Suprapubic skin (tissue), 4 donors: ENCODE results near the gene ALDH18A1. TPM values are rescaled to one million over a fixed set of nuclear protein-coding genes. Genes with fewer than 3 reads are reported as not detected.

Experiments
- DNase-seq, 2 donors: peaks; one replicate each; pipeline ENCODE4 v3.0.0-alpha.2; 2019; ENCODE audit warnings: low spot score in 2 of 2
- H3K27ac ChIP-seq: fragments of 200-600 bp; sonication (generic); one replicate; pipeline ENCODE4 v1.5.1; 2019
- H3K27me3 ChIP-seq: fragments of 200-600 bp; sonication (generic); one replicate; pipeline ENCODE4 v1.5.1; 2019
- H3K36me3 ChIP-seq: fragments of 200-600 bp; sonication (generic); one replicate; pipeline ENCODE4 v1.5.1; 2019
- H3K4me1 ChIP-seq: fragments of 200-600 bp; sonication (generic); one replicate; pipeline ENCODE4 v1.5.1; 2019
- H3K4me3 ChIP-seq: fragments of 200-600 bp; sonication (generic); one replicate; pipeline ENCODE4 v1.5.1; 2019; ENCODE audit warnings: mild to moderate bottlenecking
- H3K9me3 ChIP-seq: fragments of 200-600 bp; sonication (generic); one replicate; pipeline ENCODE4 v1.5.1; 2019
- EP300 ChIP-seq: sonication (generic); formaldehyde crosslinking; IDR thresholded peaks from one replicate; pipeline ENCODE4 v1.6.1; 2017; ENCODE audit warnings: antibody characterized with exemption
- POLR2A ChIP-seq, 2 donors: fragments of 450-650 bp; IDR thresholded peaks; one replicate each; pipeline ENCODE4 v1.6.1; 2017; ENCODE audit warnings: antibody characterized with exemption in 2 of 2, mild to moderate bottlenecking in 2 of 2, moderate library complexity in 2 of 2
- POLR2AphosphoS5 ChIP-seq, 3 donors: sonication (generic); formaldehyde crosslinking; IDR thresholded peaks; one replicate each; pipeline ENCODE4 v1.6.1; 2017; ENCODE audit warnings: antibody characterized with exemption in 3 of 3
- WGBS: methylation state at CpG from one replicate; pipeline ENCODE4 v1.1.5; 2018; 5-methylcytosine and 5-hydroxymethylcytosine counted together
- total RNA-seq, 4 donors: library from RNA; depleted of rRNA; stranded (reverse); fragments of >200 nt; gene quantifications; one replicate each; pipeline ENCODE4 v1.1.0, GENCODE V29; 2016
- TF ChIP-seq, protein P1 (sequence below), 2 donors: fragments of 200-600 bp in 1 of 2; fragments of 450-650 bp in 1 of 2; sonication (generic) in 1 of 2; IDR thresholded peaks; one replicate each; pipeline ENCODE4 v1.5.1; 2016 to 2019; ENCODE audit warnings: antibody characterized with exemption in 2 of 2, mild to moderate bottlenecking in 1 of 2, moderate library complexity in 1 of 2

ALDH18A1 gene
- total RNA-seq, 4 donors from 2014 or later, result 24.9 to 44.6 (median 31.2) TPM

DNA sequence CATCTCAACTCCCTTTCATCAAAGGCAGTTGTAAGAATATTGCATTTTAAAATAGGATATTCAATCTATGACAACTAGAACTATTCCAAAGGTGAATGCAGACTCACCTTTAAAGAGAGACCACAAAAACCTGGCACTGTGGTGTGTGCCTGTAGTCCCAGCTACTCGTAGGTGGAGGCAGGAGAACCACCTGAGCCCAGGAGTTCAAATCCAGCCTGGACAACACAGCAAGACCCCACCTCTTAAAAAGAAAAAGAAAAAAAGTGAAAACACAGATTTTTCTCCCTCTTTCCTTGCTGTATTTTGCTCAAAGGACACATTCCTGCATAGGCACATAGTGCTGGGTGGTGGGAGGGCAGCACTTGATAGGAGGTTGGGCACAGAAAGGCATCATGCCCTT is 739 bp upstream of the ALDH18A1 start:
- Histone ChIP-seq H3K36me3 (peaks cover 6% of the 10 kb centered on the region), H3K4me3 (peak overlapping the region; percentile 90), H3K9me3 (no peaks in the 10 kb centered on the region), H3K4me1 (peaks cover 24% of the 10 kb centered on the region), H3K27ac (no peak overlapping the region), H3K27me3 (no peaks in the 10 kb centered on the region)
- WGBS, result 50% methylated on average over 1 of the region's 1 CpG
- no peak for DNase-seq
- TF ChIP-seq EP300, result no peak
- no peak for TF ChIP-seq POLR2A (IDR thresholded peaks at IDR 0.05)
- TF ChIP-seq, protein P1, sequence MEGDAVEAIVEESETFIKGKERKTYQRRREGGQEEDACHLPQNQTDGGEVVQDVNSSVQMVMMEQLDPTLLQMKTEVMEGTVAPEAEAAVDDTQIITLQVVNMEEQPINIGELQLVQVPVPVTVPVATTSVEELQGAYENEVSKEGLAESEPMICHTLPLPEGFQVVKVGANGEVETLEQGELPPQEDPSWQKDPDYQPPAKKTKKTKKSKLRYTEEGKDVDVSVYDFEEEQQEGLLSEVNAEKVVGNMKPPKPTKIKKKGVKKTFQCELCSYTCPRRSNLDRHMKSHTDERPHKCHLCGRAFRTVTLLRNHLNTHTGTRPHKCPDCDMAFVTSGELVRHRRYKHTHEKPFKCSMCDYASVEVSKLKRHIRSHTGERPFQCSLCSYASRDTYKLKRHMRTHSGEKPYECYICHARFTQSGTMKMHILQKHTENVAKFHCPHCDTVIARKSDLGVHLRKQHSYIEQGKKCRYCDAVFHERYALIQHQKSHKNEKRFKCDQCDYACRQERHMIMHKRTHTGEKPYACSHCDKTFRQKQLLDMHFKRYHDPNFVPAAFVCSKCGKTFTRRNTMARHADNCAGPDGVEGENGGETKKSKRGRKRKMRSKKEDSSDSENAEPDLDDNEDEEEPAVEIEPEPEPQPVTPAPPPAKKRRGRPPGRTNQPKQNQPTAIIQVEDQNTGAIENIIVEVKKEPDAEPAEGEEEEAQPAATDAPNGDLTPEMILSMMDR (IDR thresholded peaks at IDR 0.05), result no peak
- no peak for TF ChIP-seq POLR2AphosphoS5 (IDR thresholded peaks at IDR 0.05)

DNA sequence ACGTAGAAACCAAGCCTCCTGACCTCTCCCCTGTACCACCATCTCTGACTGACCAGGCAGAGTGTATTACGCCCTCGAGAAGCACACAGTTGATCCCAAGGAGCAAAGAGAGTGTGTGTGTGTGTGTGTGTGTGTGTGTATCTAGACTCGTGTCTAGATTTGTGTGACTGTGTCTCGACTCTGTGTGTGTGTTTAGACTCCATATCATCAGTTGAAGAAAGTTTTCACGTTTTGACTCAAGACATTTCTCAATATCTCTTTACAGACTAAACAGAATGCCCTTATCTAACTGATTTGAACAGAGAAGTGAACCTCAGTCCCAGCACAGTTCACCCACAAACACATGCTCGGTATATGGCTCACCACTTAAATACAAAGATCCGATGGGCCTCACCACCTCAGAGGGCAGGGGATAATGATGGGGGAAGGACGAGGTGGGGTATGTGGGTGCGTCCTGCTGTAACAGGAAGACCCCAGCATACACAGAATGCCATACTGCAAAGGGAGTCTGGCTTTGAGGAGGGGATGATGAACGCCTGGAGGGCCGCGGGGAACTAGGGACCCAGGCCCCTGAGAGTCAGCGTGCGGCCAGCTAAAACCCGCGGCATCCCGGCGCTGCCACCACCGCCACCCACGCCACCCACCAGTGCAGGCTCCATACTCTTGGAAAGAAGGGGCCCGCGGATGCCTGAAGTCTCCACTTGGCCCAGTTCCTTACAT is 780 bp downstream of the ALDH18A1 start:
- H3K4me3 ChIP-seq, result peak overlapping the region; percentile 90
- no peaks in the 10 kb centered on the region for H3K9me3 ChIP-seq
- 15% methylated on average over 17 of the region's 23 CpGs for WGBS
- H3K27ac ChIP-seq, result peak overlapping the region; percentile 44
- peaks cover 20% of the 10 kb centered on the region for H3K36me3 ChIP-seq
- TF ChIP-seq EP300, result no peak
- TF ChIP-seq, protein P1 (IDR thresholded peaks at IDR 0.05), result no peak
- no peak for TF ChIP-seq POLR2AphosphoS5 (IDR thresholded peaks at IDR 0.05)
- TF ChIP-seq POLR2A (IDR thresholded peaks at IDR 0.05), result no peak
- peak in 1 of 2 donors; percentile 80 for DNase-seq
- H3K4me1 ChIP-seq, result peaks cover 24% of the 10 kb centered on the region
- no peaks in the 10 kb centered on the region for H3K27me3 ChIP-seq

DNA sequence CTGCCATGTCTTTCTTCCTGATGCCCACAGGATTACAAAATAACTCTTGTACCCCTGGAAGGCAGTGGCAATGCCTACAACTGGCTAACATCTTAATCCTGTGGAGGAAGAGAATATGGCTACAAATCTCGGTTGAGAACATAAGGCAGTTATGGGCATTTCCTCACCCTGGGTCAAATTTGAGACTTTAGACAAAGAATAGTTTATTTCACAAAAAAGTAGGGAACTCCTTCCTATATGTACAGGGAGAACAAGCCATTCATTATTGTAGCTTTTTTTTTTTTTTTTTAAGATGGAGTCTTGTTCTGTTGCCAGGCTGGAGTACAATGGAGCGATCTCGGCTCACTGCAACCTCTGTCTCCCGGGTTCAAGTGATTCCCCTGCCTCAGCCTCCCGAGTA is 2.6 kb downstream of the ALDH18A1 start:
- Histone ChIP-seq H3K36me3 (peaks cover 30% of the 10 kb centered on the region), H3K9me3 (no peaks in the 10 kb centered on the region), H3K4me1 (peaks cover 24% of the 10 kb centered on the region), H3K4me3 (no peak overlapping the region), H3K27me3 (no peaks in the 10 kb centered on the region), H3K27ac (no peak overlapping the region)
- 75% methylated on average over 5 of the region's 5 CpGs for WGBS
- no peak for TF ChIP-seq POLR2A (IDR thresholded peaks at IDR 0.05)
- no peak for TF ChIP-seq EP300
- TF ChIP-seq POLR2AphosphoS5 (IDR thresholded peaks at IDR 0.05), result no peak
- TF ChIP-seq, protein P1 (IDR thresholded peaks at IDR 0.05), result no peak
- DNase-seq, result no peak

DNA sequence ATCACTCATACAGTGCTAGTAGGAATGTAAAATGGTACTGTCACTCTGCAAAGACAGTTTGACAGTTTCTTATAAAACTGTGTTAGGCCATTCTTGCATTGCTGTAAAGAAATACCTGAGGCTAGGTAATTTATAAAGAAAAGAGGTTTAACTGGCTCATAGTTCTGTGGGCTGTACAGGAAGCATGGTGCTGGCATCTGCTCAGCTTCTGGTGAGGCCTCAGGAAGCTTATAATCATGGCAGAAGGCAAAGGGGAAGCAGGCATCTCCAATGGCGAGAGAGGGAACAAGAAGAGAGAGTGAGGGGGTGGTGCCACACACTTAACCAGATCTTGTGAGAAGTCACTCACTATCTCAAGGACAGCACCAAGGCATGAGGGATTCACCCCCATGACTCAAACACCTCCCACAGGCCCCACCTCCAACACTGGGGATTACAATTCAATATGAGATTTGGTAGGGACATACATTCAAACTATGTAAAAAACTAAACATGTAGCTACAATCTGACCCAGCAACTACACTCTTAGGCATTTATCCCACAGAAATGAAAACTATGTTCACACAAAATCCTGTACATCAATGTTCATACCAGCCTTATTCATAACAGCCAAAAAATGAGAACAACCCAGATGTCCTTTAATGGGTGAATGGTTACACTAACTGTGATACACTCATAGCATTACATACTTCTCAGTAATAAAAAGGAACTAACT is 5.0 kb downstream of the ALDH18A1 start:
- 92% methylated on average over 1 of the region's 1 CpG for WGBS
- peaks cover 38% of the 10 kb centered on the region for H3K36me3 ChIP-seq

DNA sequence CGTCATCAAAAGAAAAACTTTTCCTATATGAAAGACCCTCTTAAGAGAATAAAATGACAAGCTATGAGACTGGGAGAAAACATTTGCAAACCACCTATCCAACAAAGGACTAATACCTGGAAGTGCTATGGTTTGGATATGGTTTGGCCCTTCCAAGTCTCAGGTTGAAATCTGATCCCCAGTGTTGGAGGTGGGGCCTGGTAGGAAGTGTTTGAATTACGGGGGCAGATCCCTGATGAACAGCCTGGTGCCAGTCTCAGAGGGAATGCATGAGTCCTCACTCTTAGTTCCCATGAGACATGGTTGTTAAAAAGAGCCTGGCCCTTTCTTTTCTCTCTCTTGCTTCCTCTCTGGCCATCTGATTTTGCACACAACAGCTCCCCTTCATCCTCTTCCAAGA is 6.3 kb downstream of the ALDH18A1 start:
- Histone ChIP-seq H3K36me3 (peaks cover 44% of the 10 kb centered on the region), H3K27me3 (no peaks in the 10 kb centered on the region), H3K27ac (no peak overlapping the region), H3K9me3 (no peaks in the 10 kb centered on the region), H3K4me3 (no peak overlapping the region), H3K4me1 (peaks cover 9% of the 10 kb centered on the region)
- 73% methylated on average over 2 of the region's 2 CpGs for WGBS
- DNase-seq, result no peak
- TF ChIP-seq POLR2AphosphoS5 (IDR thresholded peaks at IDR 0.05) (no peak), EP300 (no peak), POLR2A (IDR thresholded peaks at IDR 0.05) (no peak)
- TF ChIP-seq, protein P1 (IDR thresholded peaks at IDR 0.05), result no peak

More for the DNA sequence above, 5.0 kb downstream of the ALDH18A1 start:
- no peak for DNase-seq
- no peak overlapping the region for H3K4me3 ChIP-seq
- no peaks in the 10 kb centered on the region for H3K27me3 ChIP-seq
- no peak for TF ChIP-seq POLR2A (IDR thresholded peaks at IDR 0.05)
- no peak for TF ChIP-seq POLR2AphosphoS5 (IDR thresholded peaks at IDR 0.05)
- no peak for TF ChIP-seq EP300
- TF ChIP-seq, protein P1 (IDR thresholded peaks at IDR 0.05), result no peak
- H3K9me3 ChIP-seq, result no peaks in the 10 kb centered on the region
- H3K4me1 ChIP-seq, result peaks cover 18% of the 10 kb centered on the region
- no peak overlapping the region for H3K27ac ChIP-seq
